ENCODE data around the gene PHF20. TPM values are rescaled to one million over a fixed set of nuclear protein-coding genes. Genes with fewer than 3 reads are reported as not detected.

The PHF20 gene
- total and polyA plus RNA-seq, 2 experiments from 2014 or later, result 23.3 to 35.4 TPM

DNA sequence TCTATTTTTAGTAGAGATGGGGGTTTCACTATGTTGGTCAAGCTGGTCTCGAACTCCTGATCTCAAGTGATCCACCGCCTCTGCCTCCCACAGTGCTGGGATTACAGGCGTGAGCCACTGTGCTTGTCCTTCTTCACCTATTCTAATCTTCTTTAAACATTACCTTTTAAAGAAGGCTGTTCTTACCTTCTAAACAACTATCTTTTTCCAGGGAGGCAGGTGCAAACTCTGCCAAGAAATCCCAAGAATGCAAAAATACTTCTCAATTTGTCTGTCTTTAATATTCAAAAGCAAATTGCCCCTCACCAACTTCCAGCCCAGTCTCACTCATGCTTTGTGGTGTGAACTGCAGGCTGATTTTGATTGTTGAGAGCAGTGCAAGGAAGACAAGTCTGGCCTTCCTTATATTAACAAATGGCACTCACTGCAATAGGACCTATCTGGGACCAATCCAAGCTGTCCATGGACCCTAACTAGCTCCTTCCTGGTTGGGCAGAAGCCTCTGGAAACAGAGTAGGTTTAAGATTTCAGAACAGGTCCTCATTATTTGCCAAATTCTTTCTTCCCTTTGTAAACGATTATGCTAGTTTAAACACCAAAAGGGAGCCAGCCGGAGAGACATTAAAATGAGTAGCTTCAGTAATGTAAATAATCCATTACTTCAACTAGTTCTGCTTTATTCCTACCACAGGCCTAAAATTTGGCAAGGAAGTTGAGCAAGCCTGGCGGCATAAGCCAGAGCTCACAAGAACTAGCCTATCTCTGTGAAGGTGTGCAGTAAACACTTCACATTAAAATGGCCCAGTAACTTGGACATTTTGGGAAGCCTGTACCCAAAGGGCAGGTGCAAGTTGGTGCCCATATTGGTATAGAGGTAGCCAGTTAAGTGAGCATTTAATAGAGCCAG is 180.9 kb downstream of the PHF20 start:
- no peaks in the 10 kb centered on the region; the same call in 1 of the 2 replicates for H3K36me3 ChIP-seq (ENCODE audit: low read depth)
- H3K9ac ChIP-seq, result peak overlapping the region; percentile 92
- H3K4me1 ChIP-seq (ENCODE audit: insufficient read depth), result peaks cover 18% of the 10 kb centered on the region
- no peaks in the 10 kb centered on the region for H3K9me2 ChIP-seq (ENCODE audit: insufficient read depth)
- H2AFZ ChIP-seq, result 0 out of 2 replicates have a peak overlapping the region, but pooled peaks have one; percentile 91
- peak overlapping the region; percentile 83 for H3K4me3 ChIP-seq
- no peaks in the 10 kb centered on the region for H3K27me3 ChIP-seq (replicated peaks; ENCODE audit: insufficient read depth)
- peaks cover 31% of the 10 kb centered on the region for H3F3A ChIP-seq (ENCODE audit: insufficient read depth)
- no peaks in the 10 kb centered on the region for H3K9me3 ChIP-seq (ENCODE audit: low read depth)
- peak overlapping the region; percentile 87 for H3K27ac ChIP-seq
- peak; percentile 55 for DNase-seq
- H3K4me2 ChIP-seq (ENCODE audit: unreplicated experiment), result peak overlapping the region; percentile 97
- in situ Hi-C loops (cut with MboI), result no loop called here
- peaks cover 39% of the 10 kb centered on the region for H3K79me2 ChIP-seq (ENCODE audit: insufficient read depth)
- WGBS, 2 experiments (ENCODE audit: low coverage in 1 of 2, low lambda C conversion rate in 2 of 2, missing lambda C conversion rate in 2 of 2), result 51 to 52% methylated on average over 6 of the region's 6 CpGs
- H4K20me1 ChIP-seq (ENCODE audit: insufficient read depth), result no peaks in the 10 kb centered on the region
- TF ChIP-seq EZH2 (IDR thresholded peaks at IDR 0.05; ENCODE audit: insufficient read depth, poor library complexity, severe bottlenecking) (no peak), EZH2phosphoT487 (IDR thresholded peaks at IDR 0.05; ENCODE audit: insufficient read depth, low read depth) (no peak)

GRCh38 chr20:35953387-35954199 is 181.8 kb downstream of the PHF20 start:
- H3K4me1 ChIP-seq (ENCODE audit: insufficient read depth), result peaks cover 18% of the 10 kb centered on the region
- H3K79me2 ChIP-seq (ENCODE audit: insufficient read depth), result peaks cover 39% of the 10 kb centered on the region
- 2% methylated on average over 62 of the region's 65 CpGs for WGBS, 2 experiments (ENCODE audit: low coverage in 1 of 2, low lambda C conversion rate in 2 of 2, missing lambda C conversion rate in 2 of 2)
- peak overlapping the region; percentile 91 for H2AFZ ChIP-seq
- no peaks in the 10 kb centered on the region for H4K20me1 ChIP-seq (ENCODE audit: insufficient read depth)
- H3K27me3 ChIP-seq (replicated peaks; ENCODE audit: insufficient read depth), result no peaks in the 10 kb centered on the region
- H3K9me3 ChIP-seq (ENCODE audit: low read depth), result no peaks in the 10 kb centered on the region
- peak overlapping the region; percentile 97 for H3K4me2 ChIP-seq (ENCODE audit: unreplicated experiment)
- H3K27ac ChIP-seq, result peak overlapping the region; percentile 87
- DNase-seq, result peak; percentile 76
- H3K9ac ChIP-seq, result peak overlapping the region; percentile 92
- peaks cover 26% of the 10 kb centered on the region for H3F3A ChIP-seq (ENCODE audit: insufficient read depth)
- H3K9me2 ChIP-seq (ENCODE audit: insufficient read depth), result no peaks in the 10 kb centered on the region
- H3K36me3 ChIP-seq (ENCODE audit: low read depth), result no peaks in the 10 kb centered on the region; the same call in 1 of the 2 replicates
- H3K4me3 ChIP-seq, result peak overlapping the region; percentile 83
- in situ Hi-C loops (cut with MboI), result no loop called here
- TF ChIP-seq EZH2phosphoT487 (IDR thresholded peaks at IDR 0.05; ENCODE audit: insufficient read depth, low read depth), result no peak
- no peak for TF ChIP-seq EZH2 (IDR thresholded peaks at IDR 0.05; ENCODE audit: insufficient read depth, poor library complexity, severe bottlenecking)

- in situ Hi-C loops (cut with MboI), result no loop called here
- 1% methylated on average over 69 to 74 of the region's 76 CpGs for WGBS, 2 experiments (ENCODE audit: low coverage in 1 of 2, low lambda C conversion rate in 2 of 2, missing lambda C conversion rate in 2 of 2)
- Histone ChIP-seq H3K9me3 (ENCODE audit: low read depth) (no peaks in the 10 kb centered on the region), H3K79me2 (ENCODE audit: insufficient read depth) (peaks cover 39% of the 10 kb centered on the region), H3K4me1 (ENCODE audit: insufficient read depth) (peaks cover 18% of the 10 kb centered on the region), H3K27ac (peak within 1 kb of the TSS; percentile 87), H3K27me3 (replicated peaks; ENCODE audit: insufficient read depth) (no peaks in the 10 kb centered on the region), H3K9me2 (ENCODE audit: insufficient read depth) (no peaks in the 10 kb centered on the region), H3K36me3 (ENCODE audit: low read depth) (no peaks in the 10 kb centered on the region), H3F3A (ENCODE audit: insufficient read depth) (peaks cover 18% of the 10 kb centered on the region), H2AFZ (peak within 1 kb of the TSS; percentile 91), H3K9ac (peak within 1 kb of the TSS; percentile 92), H3K4me3 (peak within 1 kb of the TSS; percentile 83), H4K20me1 (ENCODE audit: insufficient read depth) (no peaks in the 10 kb centered on the region), H3K4me2 (ENCODE audit: unreplicated experiment) (peak within 1 kb of the TSS; percentile 97)
- DNase-seq, result peak; percentile 99
- TF ChIP-seq EZH2 (IDR thresholded peaks at IDR 0.05; ENCODE audit: insufficient read depth, poor library complexity, severe bottlenecking) (no peak), EZH2phosphoT487 (IDR thresholded peaks at IDR 0.05; ENCODE audit: insufficient read depth, low read depth) (no peak)
Measured at GRCh38 chr20:35954200-35954906, 182.5 kb downstream of the PHF20 start, which contains the start of gene SCAND1. TSS of gene SCAND1 (minus strand) at chr20:35954502. CDS start at chr20:35954284, 218 bp downstream.

DNA sequence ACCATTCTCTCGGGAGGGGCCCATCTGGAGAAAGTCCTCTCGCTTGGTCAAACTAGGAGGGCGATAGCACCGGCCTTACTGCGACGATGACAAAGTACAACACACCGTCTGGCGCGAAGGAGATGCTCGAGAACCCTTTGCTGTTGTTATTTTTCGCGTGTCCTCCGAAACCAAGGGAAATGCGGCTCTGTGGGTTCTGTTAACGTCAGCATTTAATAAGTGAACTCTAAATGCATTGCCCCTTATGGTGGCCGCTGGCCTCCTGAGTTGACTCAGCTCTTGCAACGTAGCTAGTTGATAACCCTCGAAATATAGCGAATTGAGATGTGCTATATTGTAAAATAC is 183.1 kb downstream of the PHF20 start:
- peak overlapping the region; percentile 91 for H2AFZ ChIP-seq
- H3F3A ChIP-seq (ENCODE audit: insufficient read depth), result peaks cover 14% of the 10 kb centered on the region
- in situ Hi-C loops (cut with MboI), result no loop called here
- no peaks in the 10 kb centered on the region for H3K9me2 ChIP-seq (ENCODE audit: insufficient read depth)
- H3K4me1 ChIP-seq (ENCODE audit: insufficient read depth), result peaks cover 18% of the 10 kb centered on the region
- WGBS, 2 experiments (ENCODE audit: low coverage in 1 of 2, low lambda C conversion rate in 2 of 2, missing lambda C conversion rate in 2 of 2), result 1 to 2% methylated on average over 19 of the region's 19 CpGs
- no peak for TF ChIP-seq EZH2phosphoT487 (IDR thresholded peaks at IDR 0.05; ENCODE audit: insufficient read depth, low read depth)
- no peak for TF ChIP-seq EZH2 (IDR thresholded peaks at IDR 0.05; ENCODE audit: insufficient read depth, poor library complexity, severe bottlenecking)
- peak overlapping the region; percentile 86 for H3K4me2 ChIP-seq (ENCODE audit: unreplicated experiment)
- H3K27me3 ChIP-seq (replicated peaks; ENCODE audit: insufficient read depth), result no peaks in the 10 kb centered on the region
- DNase-seq, result peak; percentile 77
- no peaks in the 10 kb centered on the region for H3K36me3 ChIP-seq (ENCODE audit: low read depth)
- peak overlapping the region; percentile 83 for H3K4me3 ChIP-seq
- H3K27ac ChIP-seq, result peak overlapping the region; percentile 87
- peak overlapping the region; percentile 92 for H3K9ac ChIP-seq
- H4K20me1 ChIP-seq (ENCODE audit: insufficient read depth), result no peaks in the 10 kb centered on the region
- H3K79me2 ChIP-seq (ENCODE audit: insufficient read depth), result peaks cover 39% of the 10 kb centered on the region
- no peaks in the 10 kb centered on the region for H3K9me3 ChIP-seq (ENCODE audit: low read depth)
